ENCODE measurements around the gene MDFI.

Gene MDFI

DNA sequence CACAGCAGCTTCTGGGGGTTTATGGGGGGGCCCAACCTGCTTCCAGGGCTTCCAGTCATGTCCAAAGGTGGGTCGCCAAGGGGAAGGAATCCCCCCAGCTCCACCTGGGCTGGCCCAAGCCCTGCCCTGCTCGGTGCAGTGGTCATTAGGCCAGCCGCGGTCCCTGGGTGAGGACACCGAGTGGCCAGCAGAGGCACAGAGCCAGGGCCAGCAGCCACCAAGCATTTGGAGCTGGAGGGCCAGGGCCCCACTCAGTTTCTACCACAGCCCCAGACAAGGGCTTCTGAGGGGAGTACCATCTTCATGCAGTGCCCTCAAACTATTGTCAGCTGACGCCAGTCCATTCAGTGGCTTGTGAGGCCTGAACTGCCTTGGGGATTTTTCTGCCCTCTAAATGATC, 57.6 kb downstream of the MDFI start:
- TF ChIP-seq, protein P1, sequence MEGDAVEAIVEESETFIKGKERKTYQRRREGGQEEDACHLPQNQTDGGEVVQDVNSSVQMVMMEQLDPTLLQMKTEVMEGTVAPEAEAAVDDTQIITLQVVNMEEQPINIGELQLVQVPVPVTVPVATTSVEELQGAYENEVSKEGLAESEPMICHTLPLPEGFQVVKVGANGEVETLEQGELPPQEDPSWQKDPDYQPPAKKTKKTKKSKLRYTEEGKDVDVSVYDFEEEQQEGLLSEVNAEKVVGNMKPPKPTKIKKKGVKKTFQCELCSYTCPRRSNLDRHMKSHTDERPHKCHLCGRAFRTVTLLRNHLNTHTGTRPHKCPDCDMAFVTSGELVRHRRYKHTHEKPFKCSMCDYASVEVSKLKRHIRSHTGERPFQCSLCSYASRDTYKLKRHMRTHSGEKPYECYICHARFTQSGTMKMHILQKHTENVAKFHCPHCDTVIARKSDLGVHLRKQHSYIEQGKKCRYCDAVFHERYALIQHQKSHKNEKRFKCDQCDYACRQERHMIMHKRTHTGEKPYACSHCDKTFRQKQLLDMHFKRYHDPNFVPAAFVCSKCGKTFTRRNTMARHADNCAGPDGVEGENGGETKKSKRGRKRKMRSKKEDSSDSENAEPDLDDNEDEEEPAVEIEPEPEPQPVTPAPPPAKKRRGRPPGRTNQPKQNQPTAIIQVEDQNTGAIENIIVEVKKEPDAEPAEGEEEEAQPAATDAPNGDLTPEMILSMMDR (IDR thresholded peaks at IDR 0.05; ENCODE audit: unreplicated experiment in 3 of 3), result no peak
- H3K9me3 Mint-ChIP-seq, result no peaks in the 10 kb centered on the region
- no peak overlapping the region for H3K4me3 Mint-ChIP-seq
- peaks cover 8% of the 10 kb centered on the region for H3K27me3 Mint-ChIP-seq (ENCODE audit: low read depth)
- H3K4me1 Mint-ChIP-seq, result peaks cover 13% of the 10 kb centered on the region
- H3K27ac Mint-ChIP-seq, result no peak overlapping the region
- H3K36me3 Mint-ChIP-seq (ENCODE audit: low read depth), result no peaks in the 10 kb centered on the region

GRCh38 chr6:41696788-41697187, 58.5 kb downstream of the MDFI start:
- H3K36me3 Mint-ChIP-seq (ENCODE audit: low read depth), result no peaks in the 10 kb centered on the region
- no peak overlapping the region for H3K27ac Mint-ChIP-seq
- TF ChIP-seq, protein P1 (IDR thresholded peaks at IDR 0.05; ENCODE audit: unreplicated experiment in 3 of 3), result no peak
- H3K4me1 Mint-ChIP-seq, result peaks cover 20% of the 10 kb centered on the region
- no peaks in the 10 kb centered on the region for H3K9me3 Mint-ChIP-seq
- H3K27me3 Mint-ChIP-seq (ENCODE audit: low read depth), result peaks cover 9% of the 10 kb centered on the region
- H3K4me3 Mint-ChIP-seq, result no peak overlapping the region

DNA sequence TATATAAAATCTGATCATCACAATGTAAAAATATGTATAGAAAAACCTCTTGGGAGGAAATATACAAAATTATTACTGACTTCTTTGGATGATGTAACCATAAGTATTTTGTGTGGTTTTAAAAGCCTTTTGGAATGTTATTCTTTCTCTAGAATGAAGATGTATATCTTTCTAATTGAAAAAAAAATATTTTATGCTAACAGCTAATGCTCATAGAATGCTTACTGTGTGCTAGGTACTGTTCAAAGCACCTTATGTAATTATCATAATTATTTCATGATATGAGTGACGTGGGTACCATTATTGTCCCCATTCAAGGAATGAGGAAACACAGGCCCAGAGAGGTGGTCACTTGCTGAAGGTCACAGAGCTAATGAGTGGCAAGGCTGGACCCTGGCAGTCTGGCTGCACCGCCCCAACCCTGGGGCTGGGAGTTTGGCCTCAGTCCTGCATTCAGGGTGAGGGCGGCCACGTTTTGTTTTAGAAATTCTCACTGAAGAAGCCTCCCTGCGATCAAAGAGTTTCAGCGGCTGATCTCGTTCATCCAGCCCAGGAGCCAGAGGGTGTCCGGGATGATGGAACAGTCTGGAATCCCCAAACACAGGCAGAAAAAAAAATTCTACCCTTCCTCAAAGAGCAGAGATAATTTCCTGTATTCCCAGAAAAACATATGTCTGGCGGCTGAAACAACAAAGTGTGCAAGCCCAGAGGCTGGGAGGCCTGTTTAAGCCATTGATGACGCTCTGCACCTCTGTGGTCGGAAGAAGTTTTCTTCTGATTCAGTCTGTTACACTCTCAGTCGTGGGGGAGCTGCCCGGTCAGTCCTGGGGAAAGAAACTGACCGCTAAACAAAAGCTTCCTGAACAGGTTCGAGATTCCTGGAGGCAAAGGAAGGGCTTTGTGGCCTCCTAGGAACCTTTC, 59.9 kb downstream of the MDFI start:
- Mint-ChIP-seq H3K9me3 (no peaks in the 10 kb centered on the region), H3K4me1 (peaks cover 20% of the 10 kb centered on the region), H3K27ac (peak overlapping the region; percentile 38 to 77 (median 70)), H3K4me3 (no peak overlapping the region), H3K36me3 (ENCODE audit: low read depth) (no peaks in the 10 kb centered on the region), H3K27me3 (ENCODE audit: low read depth) (peaks cover 6% of the 10 kb centered on the region)
- TF ChIP-seq, protein P1 (IDR thresholded peaks at IDR 0.05; ENCODE audit: unreplicated experiment in 3 of 3), result no peak

DNA sequence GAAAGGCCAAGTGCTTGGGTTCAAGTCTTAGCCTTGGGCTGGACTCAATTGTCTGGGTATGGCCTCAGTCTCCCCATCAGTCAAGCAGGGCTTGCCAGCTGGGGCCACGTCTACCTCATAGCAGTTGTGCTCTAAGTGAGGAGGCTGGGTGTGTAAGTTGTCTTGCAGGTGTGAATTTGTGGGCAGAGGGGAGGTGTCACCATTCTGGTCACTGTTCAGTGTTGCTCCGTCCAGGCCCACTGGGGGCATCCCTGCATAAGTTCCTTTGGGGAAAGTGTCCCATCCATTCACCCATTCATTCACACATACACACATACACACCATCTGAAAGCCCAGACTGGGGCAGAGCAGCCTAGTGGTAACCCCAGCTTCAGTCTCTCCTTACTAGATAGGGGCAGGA, 60.8 kb downstream of the MDFI start:
- H3K9me3 Mint-ChIP-seq, result no peaks in the 10 kb centered on the region
- TF ChIP-seq, protein P1 (IDR thresholded peaks at IDR 0.05; ENCODE audit: unreplicated experiment in 3 of 3), result no peak
- H3K4me1 Mint-ChIP-seq, result peaks cover 20% of the 10 kb centered on the region

GRCh38 chr6:41700463-41701347, 62.4 kb downstream of the MDFI start:
- peak overlapping the region in 1 of 3 experiments; percentile 57 for H3K4me3 Mint-ChIP-seq
- H3K27me3 Mint-ChIP-seq (ENCODE audit: low read depth), result peaks cover 6% of the 10 kb centered on the region
- TF ChIP-seq, protein P1 (IDR thresholded peaks at IDR 0.05; ENCODE audit: unreplicated experiment in 3 of 3), result no peak
- no peaks in the 10 kb centered on the region for H3K36me3 Mint-ChIP-seq (ENCODE audit: low read depth)
- peaks cover 24% of the 10 kb centered on the region for H3K4me1 Mint-ChIP-seq
- no peaks in the 10 kb centered on the region for H3K9me3 Mint-ChIP-seq
- H3K27ac Mint-ChIP-seq, result peak overlapping the region; percentile 4 to 65 (median 11)

More for the DNA sequence above, 60.8 kb downstream of the MDFI start:
- H3K36me3 Mint-ChIP-seq (ENCODE audit: low read depth), result no peaks in the 10 kb centered on the region
- H3K27ac Mint-ChIP-seq, result peak overlapping the region in 2 of 3 experiments; percentile 40 to 54
- peaks cover 6% of the 10 kb centered on the region for H3K27me3 Mint-ChIP-seq (ENCODE audit: low read depth)
- H3K4me3 Mint-ChIP-seq, result no peak overlapping the region

All from nephron (organoid).